Thoracic aorta (tissue), 2 donors: ENCODE data around the gene UFD1. TPM values are rescaled to one million over a fixed set of nuclear protein-coding genes. Genes with fewer than 3 reads are reported as not detected.

Experiments
- ATAC-seq: fragments of 150-250 bp; one replicate; pipeline ENCODE4 v1.8.0; 2017; ENCODE audit warnings: low read depth; ENCODE audit not compliant: insufficient number of reproducible peaks, low FRiP score
- DNase-seq: peaks from one replicate; pipeline ENCODE4 v3.0.0-alpha.2; 2020; ENCODE audit warnings: low spot score
- H3K27ac ChIP-seq, 2 donors: fragments of 200-600 bp; sonication (generic); 1 replicate in 1 of 2; 2 replicates in 1 of 2; pipeline ENCODE4 v1.5.1; 2016; ENCODE audit warnings: mild to moderate bottlenecking in 2 of 2, moderate library complexity in 2 of 2
- H3K27me3 ChIP-seq: fragments of 200-600 bp; sonication (generic); replicated peaks from 2 replicates; pipeline ENCODE4 v1.6.0; 2016; ENCODE audit warnings: mild to moderate bottlenecking; ENCODE audit not compliant: insufficient read depth
- H3K36me3 ChIP-seq: fragments of 200-600 bp; sonication (generic); one replicate; pipeline ENCODE4 v1.5.1; 2016
- H3K4me1 ChIP-seq, 2 donors: fragments of 200-600 bp; sonication (generic); 1 replicate in 1 of 2; 2 replicates in 1 of 2; pipeline versions ENCODE4 v1.5.1 to v1.6.0; 2016; ENCODE audit warnings: low read depth in 2 of 2, mild to moderate bottlenecking in 1 of 2; ENCODE audit not compliant: control insufficient read depth in 1 of 2
- H3K4me3 ChIP-seq: fragments of 200-600 bp; sonication (generic); 2 replicates; pipeline ENCODE4 v1.5.1; 2016; ENCODE audit warnings: mild to moderate bottlenecking
- H3K9me3 ChIP-seq: fragments of 200-600 bp; sonication (generic); 2 replicates; pipeline ENCODE4 v1.5.1; 2016
- total RNA-seq, 2 donors: library from RNA; depleted of rRNA; stranded (reverse); fragments of >200 nt; gene quantifications; one replicate each; pipeline versions ENCODE4 v1.1.0 to v1.2.3, GENCODE V29; 2016
- TF ChIP-seq, protein P1 (sequence below): fragments of 200-600 bp; sonication (generic); IDR thresholded peaks from one replicate; pipeline ENCODE4 v1.5.1; 2019; ENCODE audit warnings: antibody characterized with exemption

The UFD1 gene
- total RNA-seq, 2 donors from 2014 or later = 32.0 to 32.5 TPM

DNA sequence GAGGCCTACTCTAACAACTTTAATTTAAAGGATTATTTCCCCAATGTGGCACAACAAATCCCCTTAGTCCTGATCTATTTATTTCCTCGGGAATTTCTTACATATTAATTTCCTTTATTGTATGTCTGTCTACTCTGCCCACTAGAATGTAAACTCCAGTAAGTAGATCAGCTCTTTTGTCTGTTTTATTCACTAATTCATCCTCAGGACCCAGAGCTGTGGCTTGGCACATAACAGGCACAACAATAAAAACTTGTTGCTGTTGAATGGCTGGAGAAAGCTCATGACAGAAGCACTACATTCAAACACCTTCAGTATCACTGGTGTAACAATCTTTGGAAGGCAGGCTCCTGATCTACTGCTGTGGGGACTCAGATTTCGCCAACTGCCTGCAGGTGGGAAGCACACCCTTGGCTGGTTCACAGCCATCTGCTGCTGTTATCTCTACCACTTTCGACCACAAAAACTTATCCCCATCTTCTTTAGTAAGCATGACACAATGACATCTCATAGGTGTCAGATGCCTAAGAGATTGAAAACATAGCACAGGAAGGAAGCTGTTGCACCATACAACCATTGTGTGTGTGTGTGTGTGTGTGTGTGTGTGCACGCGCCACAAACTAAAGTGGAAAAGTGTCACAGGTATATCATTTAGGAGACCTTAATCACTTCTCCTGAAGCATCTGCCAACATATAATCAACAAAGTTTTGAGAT lies 59.4 kb downstream of the UFD1 start:
- Histone ChIP-seq H3K4me1 (peaks cover 0 to 4% of the 10 kb centered on the region in 2 donors), H3K4me3 (no peak overlapping the region), H3K36me3 (no peaks in the 10 kb centered on the region), H3K27ac (no peak overlapping the region), H3K9me3 (no peaks in the 10 kb centered on the region), H3K27me3 (no peaks in the 10 kb centered on the region)
- TF ChIP-seq, protein P1, sequence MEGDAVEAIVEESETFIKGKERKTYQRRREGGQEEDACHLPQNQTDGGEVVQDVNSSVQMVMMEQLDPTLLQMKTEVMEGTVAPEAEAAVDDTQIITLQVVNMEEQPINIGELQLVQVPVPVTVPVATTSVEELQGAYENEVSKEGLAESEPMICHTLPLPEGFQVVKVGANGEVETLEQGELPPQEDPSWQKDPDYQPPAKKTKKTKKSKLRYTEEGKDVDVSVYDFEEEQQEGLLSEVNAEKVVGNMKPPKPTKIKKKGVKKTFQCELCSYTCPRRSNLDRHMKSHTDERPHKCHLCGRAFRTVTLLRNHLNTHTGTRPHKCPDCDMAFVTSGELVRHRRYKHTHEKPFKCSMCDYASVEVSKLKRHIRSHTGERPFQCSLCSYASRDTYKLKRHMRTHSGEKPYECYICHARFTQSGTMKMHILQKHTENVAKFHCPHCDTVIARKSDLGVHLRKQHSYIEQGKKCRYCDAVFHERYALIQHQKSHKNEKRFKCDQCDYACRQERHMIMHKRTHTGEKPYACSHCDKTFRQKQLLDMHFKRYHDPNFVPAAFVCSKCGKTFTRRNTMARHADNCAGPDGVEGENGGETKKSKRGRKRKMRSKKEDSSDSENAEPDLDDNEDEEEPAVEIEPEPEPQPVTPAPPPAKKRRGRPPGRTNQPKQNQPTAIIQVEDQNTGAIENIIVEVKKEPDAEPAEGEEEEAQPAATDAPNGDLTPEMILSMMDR = no peak
- DNase-seq (no peak), ATAC-seq (no peak)

DNA sequence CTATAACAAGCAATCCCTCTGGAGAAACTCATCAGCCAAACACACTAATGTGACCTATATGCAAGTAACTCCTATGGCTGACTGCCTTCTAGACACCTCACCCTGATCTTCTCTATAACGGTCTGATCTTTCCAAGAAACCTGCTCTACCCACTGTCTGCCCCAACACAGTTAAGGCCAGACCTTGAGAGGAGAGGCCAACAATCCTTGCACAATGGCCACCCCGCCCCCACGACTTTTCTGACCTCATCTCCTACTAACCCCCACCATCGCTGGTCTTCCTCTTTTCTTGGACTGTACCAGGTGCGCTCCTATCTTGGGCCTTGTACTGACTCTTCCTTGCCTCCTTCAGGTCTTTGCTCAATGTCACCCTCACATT lies 59.9 kb downstream of the UFD1 start:
- no peak for ATAC-seq
- TF ChIP-seq, protein P1 = no peak
- H3K27ac ChIP-seq = no peak overlapping the region

DNA sequence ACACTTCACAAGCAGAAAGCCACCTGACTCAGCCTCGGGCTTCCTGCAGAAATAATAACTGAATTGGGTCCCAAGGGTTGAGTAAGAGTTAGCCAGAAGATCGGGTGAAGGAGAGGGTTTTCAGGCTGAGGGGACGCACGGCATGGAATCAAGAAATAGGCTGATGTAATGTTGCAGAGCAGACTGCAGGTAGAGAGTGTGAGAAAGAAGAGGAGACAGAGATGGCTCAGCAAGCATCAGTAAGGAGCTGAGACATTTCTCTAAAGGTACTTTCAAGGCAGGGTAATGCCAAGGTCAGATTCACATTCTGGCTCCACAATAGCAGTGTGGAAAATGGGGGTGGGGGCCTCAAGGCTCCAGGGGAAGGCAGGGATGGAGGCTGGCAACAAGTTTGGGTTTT lies 66.1 kb downstream of the UFD1 start:
- DNase-seq (no peak), ATAC-seq (no peak)
- H3K9me3 ChIP-seq = no peaks in the 10 kb centered on the region
- H3K4me1 ChIP-seq = no peaks in the 10 kb centered on the region
- no peak overlapping the region for H3K27ac ChIP-seq
- peaks cover 12% of the 10 kb centered on the region for H3K36me3 ChIP-seq
- H3K27me3 ChIP-seq = no peaks in the 10 kb centered on the region
- TF ChIP-seq, protein P1 = no peak
- H3K4me3 ChIP-seq = no peak overlapping the region

More for the DNA sequence above, 59.9 kb downstream of the UFD1 start:
- DNase-seq = no peak
- H3K4me1 ChIP-seq = peaks cover 0 to under 1% of the 10 kb centered on the region in 2 donors
- H3K27me3 ChIP-seq = no peaks in the 10 kb centered on the region
- no peaks in the 10 kb centered on the region for H3K36me3 ChIP-seq
- no peaks in the 10 kb centered on the region for H3K9me3 ChIP-seq
- no peak overlapping the region for H3K4me3 ChIP-seq

DNA sequence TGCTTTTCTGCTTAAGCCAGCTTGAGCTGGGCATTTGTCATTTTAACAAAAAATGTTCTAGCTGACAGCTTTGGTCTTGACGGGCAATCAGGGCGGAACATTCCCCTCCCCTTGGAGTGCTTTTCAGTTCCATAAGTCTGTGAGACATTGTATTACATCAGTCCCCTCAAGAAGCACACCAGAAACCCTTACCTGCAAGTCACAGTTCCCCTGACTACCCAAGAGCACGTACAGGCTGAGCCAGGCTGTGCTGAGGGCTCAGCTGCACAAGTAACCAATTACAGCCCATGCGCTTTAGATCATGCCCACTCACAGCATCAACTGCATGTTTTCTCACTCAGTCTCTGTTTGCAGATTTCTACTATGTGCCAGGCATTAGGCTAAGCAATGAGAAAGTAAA lies 66.5 kb downstream of the UFD1 start:
- Histone ChIP-seq H3K4me1 (no peaks in the 10 kb centered on the region), H3K27me3 (no peaks in the 10 kb centered on the region), H3K36me3 (peaks cover 17% of the 10 kb centered on the region), H3K4me3 (no peak overlapping the region), H3K27ac (no peak overlapping the region), H3K9me3 (no peaks in the 10 kb centered on the region)
- DNase-seq = no peak
- TF ChIP-seq, protein P1 = no peak
- ATAC-seq = no peak

DNA sequence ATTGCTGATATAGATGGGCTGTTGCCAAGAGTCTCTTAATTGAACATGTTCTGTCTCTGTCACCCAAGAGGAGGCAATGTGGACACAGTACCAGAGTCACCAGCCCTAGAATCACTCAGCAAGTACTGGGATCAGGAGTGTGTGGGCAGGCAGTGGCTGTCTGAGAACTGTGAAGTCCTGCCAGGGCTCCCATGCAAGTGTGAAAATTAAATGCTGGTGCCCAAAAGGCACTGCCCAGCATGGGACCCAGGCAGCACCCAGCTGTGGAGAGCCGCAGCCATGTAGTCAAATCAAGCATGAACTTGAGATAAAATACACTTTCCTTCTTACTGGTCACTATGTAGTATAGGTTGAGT lies 67.3 kb downstream of the UFD1 start:
- TF ChIP-seq, protein P1 = no peak
- ATAC-seq (no peak), DNase-seq (no peak)
- H3K36me3 ChIP-seq = peaks cover 20% of the 10 kb centered on the region
- no peaks in the 10 kb centered on the region for H3K4me1 ChIP-seq
- no peak overlapping the region for H3K27ac ChIP-seq
- H3K9me3 ChIP-seq = no peaks in the 10 kb centered on the region
- H3K27me3 ChIP-seq = no peaks in the 10 kb centered on the region
- H3K4me3 ChIP-seq = no peak overlapping the region
